Measurements from ENCODE around the gene HDAC4.

DNA sequence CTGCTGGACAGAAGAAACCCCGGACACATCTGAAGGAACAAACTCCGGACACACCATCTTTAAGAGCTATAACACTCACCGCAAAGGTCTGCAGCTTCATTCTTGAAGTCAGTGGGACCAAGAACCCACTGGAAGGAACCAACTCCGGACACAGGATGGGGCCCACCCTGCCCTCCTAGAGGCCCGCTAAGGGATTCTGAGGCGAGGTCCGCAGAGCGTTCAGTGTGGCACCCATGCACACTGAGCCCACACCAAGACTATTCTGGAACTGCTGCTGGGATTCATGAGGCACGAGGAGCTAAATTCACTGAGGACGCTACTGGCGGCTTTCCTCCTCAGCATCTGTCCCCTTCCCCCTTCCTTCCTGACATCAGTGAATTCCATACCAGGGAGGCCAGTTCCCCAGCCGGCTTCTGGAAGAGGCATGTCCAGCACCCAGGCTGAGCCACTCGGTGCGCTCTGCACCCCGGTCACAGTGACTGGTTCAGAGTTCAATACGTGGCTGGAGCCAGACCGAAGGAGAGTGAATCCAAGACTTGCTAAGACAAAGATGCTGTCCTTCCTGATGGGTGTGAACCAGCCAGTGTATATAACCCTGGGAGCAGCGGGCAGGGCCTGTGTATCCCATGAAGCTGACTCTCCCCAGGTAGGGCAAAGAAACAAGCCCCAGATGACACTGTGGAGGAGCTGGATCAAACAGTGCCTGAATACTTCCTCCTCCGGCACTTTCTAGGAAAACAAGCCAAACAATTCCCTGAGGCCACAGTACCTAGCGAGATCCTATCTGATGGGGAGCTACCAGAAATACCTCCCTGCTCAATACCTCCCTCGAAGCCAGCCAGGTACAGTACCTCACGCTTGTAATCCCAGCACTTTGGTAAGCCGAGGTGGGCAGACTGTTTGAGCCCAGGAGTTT, 11.1 kb downstream of the HDAC4 start:
- TF ChIP-seq, protein P1, sequence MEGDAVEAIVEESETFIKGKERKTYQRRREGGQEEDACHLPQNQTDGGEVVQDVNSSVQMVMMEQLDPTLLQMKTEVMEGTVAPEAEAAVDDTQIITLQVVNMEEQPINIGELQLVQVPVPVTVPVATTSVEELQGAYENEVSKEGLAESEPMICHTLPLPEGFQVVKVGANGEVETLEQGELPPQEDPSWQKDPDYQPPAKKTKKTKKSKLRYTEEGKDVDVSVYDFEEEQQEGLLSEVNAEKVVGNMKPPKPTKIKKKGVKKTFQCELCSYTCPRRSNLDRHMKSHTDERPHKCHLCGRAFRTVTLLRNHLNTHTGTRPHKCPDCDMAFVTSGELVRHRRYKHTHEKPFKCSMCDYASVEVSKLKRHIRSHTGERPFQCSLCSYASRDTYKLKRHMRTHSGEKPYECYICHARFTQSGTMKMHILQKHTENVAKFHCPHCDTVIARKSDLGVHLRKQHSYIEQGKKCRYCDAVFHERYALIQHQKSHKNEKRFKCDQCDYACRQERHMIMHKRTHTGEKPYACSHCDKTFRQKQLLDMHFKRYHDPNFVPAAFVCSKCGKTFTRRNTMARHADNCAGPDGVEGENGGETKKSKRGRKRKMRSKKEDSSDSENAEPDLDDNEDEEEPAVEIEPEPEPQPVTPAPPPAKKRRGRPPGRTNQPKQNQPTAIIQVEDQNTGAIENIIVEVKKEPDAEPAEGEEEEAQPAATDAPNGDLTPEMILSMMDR (IDR thresholded peaks at IDR 0.05 in 2 of 3, conservative IDR thresholded peaks at IDR 0.05 in 1 of 3; ENCODE audit: control insufficient read depth in 2 of 3, extremely low read depth in 1 of 3, insufficient read depth in 1 of 3, low read depth in 3 of 3, low read length in 3 of 3), result no peak
- TF ChIP-seq, protein P2, sequence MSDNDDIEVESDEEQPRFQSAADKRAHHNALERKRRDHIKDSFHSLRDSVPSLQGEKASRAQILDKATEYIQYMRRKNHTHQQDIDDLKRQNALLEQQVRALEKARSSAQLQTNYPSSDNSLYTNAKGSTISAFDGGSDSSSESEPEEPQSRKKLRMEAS (IDR thresholded peaks at IDR 0.05; ENCODE audit: low read depth, low read length), result no peak
- TF ChIP-seq MYC (IDR thresholded peaks at IDR 0.05; ENCODE audit: insufficient read depth, insufficient read length, insufficient replicate concordance, low read length, severe bottlenecking) (no peak), EP300 (IDR thresholded peaks at IDR 0.05; ENCODE audit: borderline replicate concordance in 1 of 2, control insufficient read depth in 1 of 2, low read depth in 2 of 2, low read length in 2 of 2) (no peak), EZH2 (IDR thresholded peaks at IDR 0.05; ENCODE audit: borderline replicate concordance, control insufficient read depth, low read depth, low read length) (no peak), POLR2A (IDR thresholded peaks at IDR 0.05; ENCODE audit: low read depth, low read length) (no peak), TBL1XR1 (IDR thresholded peaks at IDR 0.05; ENCODE audit: low read depth, low read length) (no peak), STAT3 (IDR thresholded peaks at IDR 0.05; ENCODE audit: low read depth, low read length) (no peak)

Data from GM12878 (cell line).